Thyroid gland (tissue), 4 donors: ENCODE results near the gene ABCG2.

Experiments used
- CTCF ChIP-seq, 6 experiments: fragments of 200-600 bp in 3 of 6; fragments of 450-650 bp in 3 of 6; sonication (generic) in 3 of 6; IDR thresholded peaks; one replicate each; pipeline ENCODE4 v1.5.1; 2016 to 2019; ENCODE audit warnings: antibody characterized with exemption in 6 of 6, mild to moderate bottlenecking in 2 of 6, inconsistent platforms in 1 of 6, moderate library complexity in 1 of 6
- POLR2A ChIP-seq, 2 donors: fragments of 450-650 bp; IDR thresholded peaks; one replicate each; pipeline ENCODE4 v1.6.1; 2017; ENCODE audit warnings: antibody characterized with exemption in 2 of 2, mild to moderate bottlenecking in 2 of 2, moderate library complexity in 1 of 2

DNA sequence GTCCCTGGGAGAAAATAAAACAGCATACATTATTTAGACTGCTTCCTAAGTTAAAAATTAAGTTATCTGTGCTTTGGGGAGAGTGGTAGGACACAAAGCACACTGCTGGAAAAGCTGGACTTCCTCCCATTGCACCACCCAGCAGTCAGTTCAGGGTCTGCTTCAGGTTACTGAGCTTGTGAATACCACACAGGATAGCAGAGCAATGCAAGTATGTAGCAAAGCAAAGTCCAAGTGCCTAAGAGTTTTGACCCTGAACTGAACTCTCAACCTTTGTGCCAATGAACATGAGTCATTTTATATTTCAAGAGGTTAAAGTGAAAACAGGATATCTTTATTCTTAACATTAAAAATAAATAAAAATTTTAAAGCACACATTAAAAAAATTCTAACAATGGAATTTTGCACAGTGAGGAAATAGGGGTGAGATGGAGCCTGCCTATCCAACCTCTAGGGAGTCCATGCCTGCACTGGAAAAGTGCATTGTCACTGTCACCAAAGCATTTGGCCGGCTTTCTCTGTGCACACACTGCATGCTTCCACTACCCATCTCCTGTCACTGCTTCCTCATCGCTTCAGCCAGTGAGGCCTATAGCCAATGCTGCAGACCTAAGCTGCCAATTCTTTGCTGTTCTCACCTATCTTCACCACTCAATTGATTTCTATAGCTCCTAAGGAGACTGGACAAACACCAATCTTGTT lies 50.9 kb downstream of the ABCG2 start:
- TF ChIP-seq CTCF (IDR thresholded peaks at IDR 0.05) (no peak), POLR2A (IDR thresholded peaks at IDR 0.05) (no peak)
